ENCODE data around the gene PALLD.

PALLD gene

GRCh38 chr4:168857546-168858314 is 360.9 kb downstream of the PALLD start:
- Mint-ChIP-seq H3K4me1 (peaks cover 74% of the 10 kb centered on the region), H3K27me3 (ENCODE audit: low read depth) (no peaks in the 10 kb centered on the region), H3K4me3 (no peak overlapping the region), H3K9me3 (no peaks in the 10 kb centered on the region), H3K36me3 (ENCODE audit: low read depth) (peaks cover 61% of the 10 kb centered on the region), H3K27ac (peak overlapping the region; percentile 19 to 91 (median 75))
- no peak for TF ChIP-seq CTCF (IDR thresholded peaks at IDR 0.05; ENCODE audit: unreplicated experiment in 3 of 3)

- H3K4me1 Mint-ChIP-seq = peaks cover 70% of the 10 kb centered on the region
- H3K36me3 Mint-ChIP-seq (ENCODE audit: low read depth) = peaks cover 62% of the 10 kb centered on the region
- no peaks in the 10 kb centered on the region for H3K27me3 Mint-ChIP-seq (ENCODE audit: low read depth)
- no peak for TF ChIP-seq CTCF (IDR thresholded peaks at IDR 0.05; ENCODE audit: unreplicated experiment in 3 of 3)
- H3K27ac Mint-ChIP-seq = peak overlapping the region; percentile 34 to 79 (median 52)
- no peaks in the 10 kb centered on the region for H3K9me3 Mint-ChIP-seq
- H3K4me3 Mint-ChIP-seq = no peak overlapping the region
Measured at GRCh38 chr4:168859100-168859499, 362.2 kb downstream of the PALLD start.

GRCh38 chr4:168859888-168860694 is 363.2 kb downstream of the PALLD start:
- Mint-ChIP-seq H3K27ac (peak overlapping the region; percentile 6 to 83 (median 26)), H3K4me3 (no peak overlapping the region), H3K9me3 (no peaks in the 10 kb centered on the region), H3K36me3 (ENCODE audit: low read depth) (peaks cover 57% of the 10 kb centered on the region), H3K27me3 (ENCODE audit: low read depth) (no peaks in the 10 kb centered on the region), H3K4me1 (peaks cover 75% of the 10 kb centered on the region)
- TF ChIP-seq CTCF (IDR thresholded peaks at IDR 0.05; ENCODE audit: unreplicated experiment in 3 of 3) = no peak

GRCh38 chr4:168860827-168861226 is 364.0 kb downstream of the PALLD start:
- no peaks in the 10 kb centered on the region for H3K27me3 Mint-ChIP-seq (ENCODE audit: low read depth)
- H3K4me3 Mint-ChIP-seq = no peak overlapping the region
- H3K36me3 Mint-ChIP-seq (ENCODE audit: low read depth) = peaks cover 54% of the 10 kb centered on the region
- peaks cover 76% of the 10 kb centered on the region for H3K4me1 Mint-ChIP-seq
- no peak for TF ChIP-seq CTCF (IDR thresholded peaks at IDR 0.05; ENCODE audit: unreplicated experiment in 3 of 3)
- peak overlapping the region in 2 of 3 experiments; percentile 73 to 83 for H3K27ac Mint-ChIP-seq
- H3K9me3 Mint-ChIP-seq = no peaks in the 10 kb centered on the region

- no peak for TF ChIP-seq CTCF (IDR thresholded peaks at IDR 0.05; ENCODE audit: unreplicated experiment in 3 of 3)
- H3K4me3 Mint-ChIP-seq = no peak overlapping the region
- H3K4me1 Mint-ChIP-seq = peaks cover 71% of the 10 kb centered on the region
- no peaks in the 10 kb centered on the region for H3K27me3 Mint-ChIP-seq (ENCODE audit: low read depth)
- peak overlapping the region; percentile 42 to 93 (median 91) for H3K27ac Mint-ChIP-seq
- H3K36me3 Mint-ChIP-seq (ENCODE audit: low read depth) = peaks cover 47% of the 10 kb centered on the region
- H3K9me3 Mint-ChIP-seq = no peaks in the 10 kb centered on the region
Measured at GRCh38 chr4:168863719-168864647, 367.1 kb downstream of the PALLD start.

Data from nephron (organoid).